AG09319 (cell line): ENCODE data around the gene ARMC3.

Experiments
- DNase-seq: peaks from one replicate; pipeline ENCODE4 v3.0.0-alpha.2; 2010; ENCODE audit warnings: low read depth; ENCODE audit errors: extremely low read depth
- TF ChIP-seq, protein P1 (sequence below): IDR thresholded peaks from 2 replicates; pipeline ENCODE4 v1.5.1; 2011; ENCODE audit warnings: low read depth, mild to moderate bottlenecking, inconsistent platforms, low read length, moderate library complexity

Gene ARMC3

GRCh38 chr10:22931948-22932347 lies 4.1 kb downstream of the ARMC3 start:
- DNase-seq = no peak
- TF ChIP-seq, protein P1, sequence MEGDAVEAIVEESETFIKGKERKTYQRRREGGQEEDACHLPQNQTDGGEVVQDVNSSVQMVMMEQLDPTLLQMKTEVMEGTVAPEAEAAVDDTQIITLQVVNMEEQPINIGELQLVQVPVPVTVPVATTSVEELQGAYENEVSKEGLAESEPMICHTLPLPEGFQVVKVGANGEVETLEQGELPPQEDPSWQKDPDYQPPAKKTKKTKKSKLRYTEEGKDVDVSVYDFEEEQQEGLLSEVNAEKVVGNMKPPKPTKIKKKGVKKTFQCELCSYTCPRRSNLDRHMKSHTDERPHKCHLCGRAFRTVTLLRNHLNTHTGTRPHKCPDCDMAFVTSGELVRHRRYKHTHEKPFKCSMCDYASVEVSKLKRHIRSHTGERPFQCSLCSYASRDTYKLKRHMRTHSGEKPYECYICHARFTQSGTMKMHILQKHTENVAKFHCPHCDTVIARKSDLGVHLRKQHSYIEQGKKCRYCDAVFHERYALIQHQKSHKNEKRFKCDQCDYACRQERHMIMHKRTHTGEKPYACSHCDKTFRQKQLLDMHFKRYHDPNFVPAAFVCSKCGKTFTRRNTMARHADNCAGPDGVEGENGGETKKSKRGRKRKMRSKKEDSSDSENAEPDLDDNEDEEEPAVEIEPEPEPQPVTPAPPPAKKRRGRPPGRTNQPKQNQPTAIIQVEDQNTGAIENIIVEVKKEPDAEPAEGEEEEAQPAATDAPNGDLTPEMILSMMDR = no peak

- TF ChIP-seq, protein P1 = no peak
- DNase-seq = no peak
Measured at GRCh38 chr10:22932626-22933370, 4.9 kb downstream of the ARMC3 start.

GRCh38 chr10:22934726-22935125 lies 6.9 kb downstream of the ARMC3 start:
- no peak for DNase-seq
- TF ChIP-seq, protein P1 = no peak

DNA sequence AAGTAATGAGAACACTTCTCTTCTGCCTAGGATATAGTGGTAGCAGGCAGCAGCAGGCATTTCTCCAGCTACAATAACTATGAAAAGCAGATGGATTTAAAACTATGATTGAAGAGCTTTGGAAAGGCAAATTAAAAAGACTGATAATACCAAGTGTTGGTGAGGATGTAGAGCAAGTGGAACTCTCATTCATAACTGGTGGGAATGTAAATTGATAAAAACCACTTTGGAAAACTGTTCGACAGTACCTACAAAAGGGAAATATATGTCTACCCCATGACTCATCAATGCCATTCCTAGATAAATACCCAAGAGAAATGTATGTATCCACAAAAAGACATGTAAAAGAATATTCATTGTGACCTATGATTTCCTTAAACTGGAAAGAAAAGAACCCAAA lies 14.6 kb downstream of the ARMC3 start:
- no peak for DNase-seq
- TF ChIP-seq, protein P1 = no peak

GRCh38 chr10:22945934-22946673 lies 18.3 kb downstream of the ARMC3 start:
- no peak for DNase-seq
- TF ChIP-seq, protein P1 = no peak

- DNase-seq = no peak
- TF ChIP-seq, protein P1 = no peak
Measured at GRCh38 chr10:22954970-22955369, 27.1 kb downstream of the ARMC3 start.

DNA sequence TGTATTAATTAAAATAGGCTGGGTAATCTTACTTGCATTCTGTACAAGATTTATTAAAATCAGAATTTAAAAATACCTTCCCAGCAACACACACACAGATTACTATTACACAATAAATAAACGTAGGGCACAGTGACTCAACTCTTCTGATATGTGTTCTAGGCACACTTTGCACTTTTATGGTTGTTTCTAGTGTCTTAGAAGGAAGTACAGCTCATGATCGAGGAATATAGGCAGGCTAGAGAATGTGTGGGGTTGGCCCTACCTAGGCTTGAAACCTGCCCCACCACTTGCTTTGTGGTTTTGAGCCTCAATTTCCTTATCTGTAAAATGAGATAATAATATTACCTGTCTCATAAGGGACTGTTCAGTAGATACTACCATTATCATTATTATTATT lies 30.5 kb downstream of the ARMC3 start:
- TF ChIP-seq, protein P1 = no peak
- no peak for DNase-seq
